ENCODE measurements around the gene SRRM3. TPM values are rescaled to one million over a fixed set of nuclear protein-coding genes. Genes with fewer than 3 reads are reported as not detected.
"Not testable (repeated sequence)": the region's sequence is repeated elsewhere in the genome, so short reads cannot be mapped to it uniquely, and the experiment has no call there.

The SRRM3 gene
- 1.5 and 3.0 TPM in 2 replicates for total RNA-seq

- DNase-seq (ENCODE audit: low read depth in 2 of 2) = peak; percentile 82 to 89
These were observed at the start of gene SRRM3 for GRCh38 chr7:76201732-76202665. Gene SRRM3 (plus strand): TSS chr7:76201896. CDS start chr7:76235067, 33,171 bp downstream.

DNA sequence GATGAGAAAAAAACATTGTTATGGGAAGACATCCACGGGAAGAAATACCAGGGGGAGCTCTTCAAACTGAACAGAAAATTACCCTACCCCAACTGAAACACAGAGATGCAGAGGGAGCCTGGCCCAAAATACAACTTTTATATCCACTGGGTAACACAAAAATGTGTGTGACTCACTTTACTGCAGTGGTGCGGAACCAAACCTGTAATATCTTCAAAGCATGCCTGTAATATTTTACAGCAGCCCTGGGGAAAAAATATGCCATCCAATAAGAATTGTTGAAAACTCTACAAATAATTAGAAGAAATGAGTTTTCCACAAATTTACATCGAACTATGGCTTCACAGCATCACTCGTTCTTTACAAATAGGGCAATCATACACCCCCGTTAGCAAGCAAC lies 49.8 kb upstream of the SRRM3 start:
- DNase-seq (ENCODE audit: low read depth in 2 of 2) = no peak

- not testable (repeated sequence) for DNase-seq (ENCODE audit: low read depth in 2 of 2)
These were observed 48.0 kb upstream of the SRRM3 start for GRCh38 chr7:76153571-76154230.

DNA sequence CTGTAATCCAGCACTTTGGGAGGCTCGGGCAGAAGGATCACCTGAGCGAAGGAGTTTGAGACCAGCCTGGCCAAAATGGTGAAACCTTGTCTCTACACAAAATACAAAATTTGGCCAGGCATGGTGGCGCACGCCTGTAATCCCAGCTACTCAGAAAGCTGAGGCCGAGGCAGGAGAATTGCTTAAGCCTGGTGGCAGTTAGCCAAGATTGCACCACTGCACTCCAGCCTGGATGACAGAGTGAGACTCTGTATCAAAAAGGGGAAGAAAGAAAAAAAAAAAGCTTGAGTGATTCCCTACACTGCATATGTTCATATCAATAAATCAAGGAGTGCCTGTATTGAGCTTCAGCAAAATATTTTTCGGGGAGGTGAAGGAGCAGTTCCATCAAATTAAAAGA lies 45.8 kb upstream of the SRRM3 start:
- DNase-seq (ENCODE audit: low read depth in 2 of 2) = no peak

DNA sequence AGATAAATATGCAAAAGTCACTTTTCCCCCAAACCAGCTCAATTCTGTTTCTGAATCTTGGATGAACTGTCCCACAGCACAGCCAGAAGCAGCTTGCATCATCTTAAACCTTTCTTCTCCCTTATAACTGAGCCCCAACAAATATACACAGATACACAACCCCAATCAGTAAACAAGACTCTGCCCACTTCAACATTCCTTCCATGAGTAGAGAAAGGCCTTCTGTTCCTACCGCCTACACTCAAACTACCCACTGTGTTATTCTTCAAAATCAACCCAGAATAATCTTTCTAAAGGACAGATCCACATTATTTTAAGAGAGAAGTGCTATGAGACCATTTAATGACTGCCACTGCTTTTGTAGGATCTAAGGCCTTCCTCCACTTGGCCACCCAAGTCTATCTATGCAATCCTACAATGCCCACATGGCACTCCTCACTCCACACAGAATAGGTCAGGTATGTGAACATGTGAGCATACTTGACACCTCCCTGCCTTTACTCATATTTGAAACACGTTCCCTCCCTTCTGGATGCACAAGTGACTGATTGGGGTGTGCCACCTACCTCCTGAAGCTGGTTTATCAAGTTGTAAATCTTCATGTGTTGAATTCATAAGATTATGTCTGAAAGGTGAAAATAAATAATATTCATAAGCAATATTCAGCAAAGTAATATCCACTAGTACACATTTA lies 44.6 kb upstream of the SRRM3 start:
- DNase-seq (ENCODE audit: low read depth in 2 of 2) = not testable (repeated sequence)

DNA sequence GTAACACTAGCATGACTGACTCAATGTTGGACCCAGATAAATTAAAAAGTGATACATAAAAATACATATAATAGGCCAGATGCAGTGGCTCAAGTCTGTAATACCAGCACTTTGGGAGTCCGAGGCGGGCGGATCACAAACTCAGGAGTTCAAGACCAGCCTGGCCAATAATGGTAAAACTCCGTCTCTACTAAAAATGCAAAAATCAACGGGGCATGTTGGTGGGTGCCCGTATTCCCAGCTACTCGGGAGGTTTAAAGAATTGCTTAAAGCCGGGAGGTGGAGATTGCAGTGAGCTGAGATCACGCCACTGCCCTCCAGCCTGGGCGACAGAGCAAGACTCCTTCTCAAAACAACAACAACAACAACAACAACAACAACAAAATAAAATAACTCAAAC lies 43.3 kb upstream of the SRRM3 start:
- not testable (repeated sequence) for DNase-seq (ENCODE audit: low read depth in 2 of 2)

DNA sequence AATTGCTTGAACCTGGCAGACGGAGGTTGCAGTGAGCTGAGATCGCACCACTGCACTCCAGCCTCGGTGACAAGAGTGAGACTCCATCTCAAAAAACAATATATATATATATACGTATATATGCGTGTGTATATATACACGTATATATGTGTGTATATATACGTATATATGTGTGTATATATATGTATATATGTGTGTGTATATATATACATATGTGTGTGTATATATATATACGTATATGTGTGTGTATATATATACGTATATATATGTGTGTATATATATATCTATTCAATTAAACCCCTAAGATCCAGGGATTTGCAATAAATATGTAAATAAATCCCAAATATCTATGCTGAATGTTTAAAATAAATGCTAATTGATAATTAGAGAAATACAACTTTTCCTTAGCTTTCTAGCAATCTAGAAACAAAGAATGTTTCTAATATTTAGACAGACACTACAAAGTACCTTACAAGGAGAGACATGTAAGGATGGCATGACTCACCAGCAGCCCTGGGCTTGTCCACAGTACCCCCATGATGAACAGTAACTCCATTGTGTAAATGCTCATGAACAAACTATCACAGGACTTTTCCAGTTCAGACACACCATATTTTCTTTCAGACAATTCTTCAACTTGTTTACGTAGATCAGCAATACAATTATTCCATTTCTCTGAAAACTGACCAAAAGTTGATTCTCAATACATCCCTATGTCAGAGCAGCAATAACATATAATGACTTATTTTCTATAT lies 39.1 kb upstream of the SRRM3 start:
- not testable (repeated sequence) for DNase-seq (ENCODE audit: low read depth in 2 of 2)

DNA sequence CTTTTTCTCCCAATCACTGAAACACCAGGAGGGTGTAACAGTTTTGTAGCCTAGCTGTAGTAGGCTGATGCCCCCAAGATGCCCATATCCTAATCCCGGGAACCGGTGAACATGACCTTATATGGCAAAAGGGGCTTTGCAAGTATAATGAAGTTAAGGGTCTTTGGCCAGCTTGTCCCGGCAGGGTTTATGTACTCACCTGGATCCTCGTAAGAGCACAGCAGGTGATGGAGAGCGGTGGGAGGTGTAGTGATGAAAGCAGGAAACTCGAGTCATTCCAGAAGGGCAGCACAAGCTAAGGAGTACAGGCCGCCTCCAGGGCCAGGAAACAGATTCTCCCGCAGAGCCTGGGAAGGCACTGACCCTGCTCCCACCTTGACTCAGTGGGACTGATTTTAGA lies 37.9 kb upstream of the SRRM3 start:
- not testable (repeated sequence) for DNase-seq (ENCODE audit: low read depth in 2 of 2)

GRCh38 chr7:76165106-76165972 lies 36.4 kb upstream of the SRRM3 start:
- no peak for DNase-seq (ENCODE audit: low read depth in 2 of 2)

DNA sequence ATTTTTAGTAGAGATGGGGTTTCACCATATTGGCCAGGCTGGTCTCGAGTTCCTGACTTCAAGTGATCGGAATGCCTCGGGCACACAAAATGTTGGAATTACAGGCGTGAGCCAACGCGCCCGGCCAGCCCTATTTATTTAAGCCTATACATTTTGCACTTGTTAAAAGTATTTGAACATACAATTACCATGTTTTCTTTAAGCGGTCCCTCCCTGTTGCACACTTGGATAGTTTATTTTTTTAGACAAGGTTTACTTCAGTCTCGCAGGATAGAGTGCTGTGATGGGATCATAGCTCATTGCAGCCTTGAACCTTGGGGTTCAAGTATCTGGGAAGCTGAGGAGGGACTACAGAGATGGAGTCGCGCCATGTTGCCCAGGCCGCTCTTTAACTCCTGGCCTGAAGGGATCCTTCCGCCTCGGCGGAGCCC lies 35.7 kb upstream of the SRRM3 start:
- DNase-seq (ENCODE audit: low read depth in 2 of 2) = no peak

DNA sequence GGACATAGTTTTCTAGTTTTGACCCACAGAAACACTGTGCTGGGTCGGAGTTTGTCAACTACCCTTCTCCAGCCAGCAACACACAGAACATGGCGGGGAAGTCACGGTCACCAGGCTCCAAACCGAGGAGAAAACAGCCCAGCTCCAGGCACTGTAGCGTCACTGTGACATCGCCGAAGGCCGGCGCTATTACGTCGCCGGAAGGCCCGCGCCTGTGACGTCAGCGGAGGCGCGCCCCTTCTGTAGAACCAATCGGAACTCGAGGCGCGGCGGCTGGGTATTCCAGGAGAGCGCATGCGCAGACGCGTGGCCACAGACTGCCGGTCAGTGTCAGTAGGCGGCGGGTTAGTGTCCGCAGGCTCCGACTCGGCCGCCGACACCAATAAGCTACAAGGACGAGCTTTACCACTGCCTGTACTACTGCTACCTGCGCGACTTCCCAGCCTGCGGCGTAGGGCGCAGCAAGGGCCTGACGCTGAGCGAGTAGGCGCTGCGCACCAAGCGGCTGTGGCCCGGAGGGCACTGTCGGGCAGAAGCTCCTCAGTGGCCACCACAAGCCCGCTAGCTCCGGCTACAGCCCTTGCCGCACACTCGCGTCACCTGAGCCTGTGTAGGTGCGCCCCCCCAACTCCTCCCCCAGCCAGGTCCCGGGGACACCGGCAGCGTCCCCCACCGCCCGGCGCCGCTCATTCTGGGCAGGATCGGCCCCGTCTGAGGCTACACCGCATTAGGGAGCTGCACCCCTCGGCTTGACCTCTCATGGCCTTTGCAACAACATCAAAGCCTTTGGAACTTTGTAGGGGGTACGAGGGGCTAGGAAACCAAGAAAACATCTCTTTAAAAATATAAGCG lies 35.1 kb upstream of the SRRM3 start:
- DNase-seq (ENCODE audit: low read depth in 2 of 2) = peak; percentile 96 to 98

GRCh38 chr7:76173566-76174205 lies 28.0 kb upstream of the SRRM3 start:
- no peak for DNase-seq (ENCODE audit: low read depth in 2 of 2)

DNA sequence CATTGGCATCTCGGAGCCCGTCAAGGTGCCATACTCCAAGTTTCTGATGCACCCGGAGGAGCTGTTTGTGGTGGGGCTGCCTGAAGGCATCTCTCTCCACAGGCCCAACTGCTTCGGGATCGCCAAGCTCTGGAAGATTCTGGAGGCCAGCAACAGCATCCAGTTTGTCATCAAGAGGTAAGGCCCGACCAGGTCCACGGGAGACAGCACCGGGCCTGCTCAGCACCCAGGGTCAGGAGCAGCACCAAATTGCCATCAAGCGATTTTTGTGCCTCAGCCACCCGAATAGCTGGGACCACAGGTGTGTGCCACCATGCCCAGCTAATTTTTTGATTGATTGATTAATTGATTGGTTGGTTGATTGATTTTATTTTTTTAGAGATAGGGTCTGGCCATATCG lies 24.7 kb upstream of the SRRM3 start:
- not testable (repeated sequence) for DNase-seq (ENCODE audit: low read depth in 2 of 2)

DNA sequence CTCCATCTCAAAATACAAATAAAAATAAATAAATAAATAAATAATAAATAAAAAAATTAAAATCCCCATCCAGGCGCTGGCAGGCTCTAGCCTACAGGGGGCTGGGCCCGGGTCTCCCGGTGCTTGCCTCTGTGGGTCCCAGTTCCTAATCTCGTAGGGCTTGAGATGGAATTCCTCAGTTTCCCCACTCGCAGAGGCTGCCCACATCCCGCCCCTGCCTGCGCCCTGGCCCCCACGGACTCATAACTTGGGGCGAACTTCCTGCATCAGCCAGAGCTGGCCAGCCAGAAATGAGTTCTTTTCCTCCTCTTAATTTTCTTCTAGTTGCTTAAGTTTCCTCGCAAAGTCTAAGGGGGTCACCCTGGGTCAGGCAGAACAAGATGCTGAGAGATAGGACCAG lies 22.0 kb upstream of the SRRM3 start:
- no peak for DNase-seq (ENCODE audit: low read depth in 2 of 2)

DNA sequence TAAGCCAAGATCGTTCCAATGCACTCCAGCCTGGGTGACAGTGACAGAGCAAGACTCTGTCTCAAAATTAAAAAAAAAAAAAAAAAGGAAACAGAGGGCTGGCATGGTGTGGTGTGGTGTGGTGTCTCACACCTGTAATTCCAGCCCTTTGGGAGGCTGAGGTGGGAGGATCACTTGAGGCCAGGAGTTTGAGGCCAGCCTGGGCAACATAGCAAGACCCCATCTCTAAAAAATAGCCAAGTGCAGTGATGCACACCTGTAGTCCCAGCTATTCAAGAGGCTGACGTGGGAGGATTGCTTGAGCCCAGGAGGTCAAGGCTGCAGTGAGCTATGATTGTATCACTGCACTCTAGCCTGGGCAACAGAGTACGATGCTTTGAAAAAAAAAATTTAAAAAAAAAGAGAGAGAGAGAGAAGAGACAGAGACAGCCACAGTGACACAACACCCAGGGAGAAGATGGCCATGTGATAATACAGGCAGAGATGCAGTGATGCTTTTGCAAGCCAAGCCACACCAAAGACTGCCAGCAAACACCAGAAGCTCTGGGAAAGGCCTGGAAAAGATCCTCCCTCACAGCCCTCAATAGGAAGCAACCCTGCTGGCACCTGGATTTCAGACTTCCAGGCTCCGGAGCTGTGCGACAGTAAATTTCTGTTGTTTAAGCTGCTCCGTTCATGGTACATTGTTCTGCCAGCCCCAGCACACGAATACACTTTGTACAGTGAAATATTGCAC lies 19.3 kb upstream of the SRRM3 start:
- DNase-seq (ENCODE audit: low read depth in 2 of 2) = no peak

DNA sequence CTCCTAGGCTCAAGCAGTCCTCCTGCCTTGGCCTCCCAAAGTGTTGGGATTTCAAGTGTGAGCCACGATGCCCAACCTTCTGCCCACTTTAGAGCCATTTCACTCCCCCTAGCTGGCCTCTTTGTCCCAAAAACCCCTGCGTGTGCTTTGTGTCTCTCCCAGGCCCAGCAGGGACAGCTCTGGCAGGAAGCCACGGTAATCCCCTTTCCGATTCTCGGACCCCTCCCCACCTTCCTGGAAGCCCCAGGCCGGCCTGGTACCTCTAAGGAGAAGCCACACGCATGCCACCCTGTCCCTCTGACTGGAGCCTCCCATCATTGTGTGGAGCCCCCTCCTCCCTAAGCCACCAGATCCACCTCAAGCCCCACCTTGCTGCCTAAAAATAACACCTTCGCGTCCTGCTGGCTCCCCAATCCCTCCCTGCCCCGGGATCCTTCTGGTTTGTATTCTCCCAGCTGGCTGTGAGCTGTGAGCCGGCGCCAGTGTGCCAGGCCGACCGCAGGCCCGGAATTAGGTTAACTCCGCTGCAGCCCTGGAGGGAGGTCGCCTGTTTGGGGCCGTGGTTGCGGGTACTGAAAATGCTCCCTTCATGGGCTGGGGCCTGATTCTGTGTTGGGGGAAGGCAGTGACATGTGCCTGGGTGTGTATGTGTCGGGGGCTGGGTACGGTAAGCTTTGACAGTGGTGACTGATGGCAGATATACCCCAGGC lies 16.4 kb upstream of the SRRM3 start:
- no peak for DNase-seq (ENCODE audit: low read depth in 2 of 2)

DNA sequence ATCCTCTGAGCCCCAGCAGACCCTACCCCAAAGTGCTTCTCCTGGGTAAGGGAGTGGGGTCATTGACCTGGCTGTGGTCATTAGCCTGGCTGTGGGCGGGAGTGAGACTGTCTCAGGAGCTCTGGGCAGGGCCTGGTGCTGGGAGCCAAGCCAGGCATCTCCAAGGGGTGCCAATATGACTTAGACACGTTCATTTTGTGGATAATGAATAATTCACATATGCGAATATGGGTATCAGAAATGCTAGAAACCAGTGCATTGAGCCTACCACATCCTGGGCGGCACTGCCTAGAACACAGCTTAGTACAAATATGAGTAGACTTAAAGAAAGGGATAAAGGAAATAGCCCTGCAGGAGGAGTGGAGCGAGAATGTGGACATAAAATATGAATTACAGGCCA lies 14.4 kb upstream of the SRRM3 start:
- no peak for DNase-seq (ENCODE audit: low read depth in 2 of 2)

- DNase-seq (ENCODE audit: low read depth in 2 of 2) = no peak
These were observed 12.4 kb upstream of the SRRM3 start for GRCh38 chr7:76189276-76189675.
